ENCODE results near the gene TAMALIN.

TAMALIN gene

DNA sequence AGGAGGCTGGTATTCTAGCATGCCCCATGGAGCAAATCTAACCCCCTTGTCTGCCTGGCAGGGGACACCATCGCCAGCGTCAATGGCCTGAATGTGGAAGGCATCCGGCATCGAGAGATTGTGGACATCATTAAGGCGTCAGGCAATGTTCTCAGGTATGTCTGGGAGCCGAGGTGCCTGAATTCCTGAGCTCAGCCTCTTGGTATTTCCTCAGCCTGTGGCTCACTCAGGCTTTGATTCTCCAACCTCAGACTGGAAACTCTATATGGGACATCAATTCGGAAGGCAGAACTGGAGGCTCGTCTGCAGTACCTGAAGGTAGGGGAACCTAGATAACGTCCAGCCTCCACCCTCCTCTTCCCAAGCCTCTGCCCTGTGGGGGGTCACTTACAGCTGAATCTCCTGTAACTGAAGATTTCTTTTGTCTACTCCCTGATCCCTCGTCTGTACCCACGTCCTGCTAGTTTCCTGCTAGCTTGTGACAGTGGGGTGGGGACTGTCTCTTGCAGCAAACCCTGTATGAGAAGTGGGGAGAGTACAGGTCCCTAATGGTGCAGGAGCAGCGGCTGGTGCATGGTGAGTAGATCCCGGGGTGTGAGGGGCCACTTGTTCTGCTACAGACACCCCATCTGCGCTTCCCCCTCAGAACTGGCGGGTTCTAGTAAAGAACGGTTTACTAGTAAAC lies 7.0 kb downstream of the TAMALIN start:
- DNase-seq (ENCODE audit: low read depth, low spot score): no peak

DNA sequence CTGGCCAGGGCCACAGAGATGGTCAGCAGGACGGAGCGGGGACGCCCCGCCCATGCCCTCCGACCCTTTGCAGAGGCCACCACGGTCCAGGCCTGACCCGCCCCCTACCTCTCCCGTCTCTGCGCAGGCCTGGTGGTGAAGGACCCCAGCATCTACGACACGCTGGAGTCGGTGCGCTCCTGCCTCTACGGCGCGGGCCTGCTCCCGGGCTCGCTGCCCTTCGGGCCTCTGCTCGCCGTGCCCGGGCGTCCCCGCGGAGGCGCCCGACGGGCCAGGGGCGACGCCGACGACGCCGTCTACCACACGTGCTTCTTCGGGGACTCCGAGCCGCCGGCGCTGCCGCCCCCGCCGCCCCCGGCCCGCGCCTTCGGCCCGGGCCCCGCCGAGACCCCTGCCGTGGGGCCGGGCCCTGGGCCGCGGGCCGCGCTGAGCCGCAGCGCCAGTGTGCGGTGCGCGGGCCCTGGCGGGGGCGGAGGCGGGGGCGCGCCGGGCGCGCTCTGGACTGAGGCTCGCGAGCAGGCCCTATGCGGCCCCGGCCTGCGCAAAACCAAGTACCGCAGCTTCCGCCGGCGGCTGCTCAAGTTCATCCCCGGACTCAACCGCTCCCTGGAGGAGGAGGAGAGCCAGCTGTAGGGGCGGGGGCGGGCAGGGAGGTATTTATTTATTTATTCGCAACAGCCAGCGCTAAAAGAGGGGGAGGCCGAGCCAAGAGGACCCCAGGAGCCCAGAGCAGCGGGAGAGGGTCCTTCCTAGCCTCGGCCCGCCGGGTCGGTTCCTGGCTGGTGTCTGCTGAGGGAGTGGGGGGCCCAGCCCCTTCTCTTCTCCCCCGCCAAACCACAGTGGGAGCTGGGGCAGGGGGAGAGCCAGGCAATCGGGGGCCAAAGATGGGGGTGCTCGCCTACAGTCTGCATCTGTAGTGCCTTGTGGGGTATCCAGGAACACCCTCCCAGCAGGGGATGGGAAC lies 8.1 kb downstream of the TAMALIN start:
- no peak for DNase-seq (ENCODE audit: low read depth, low spot score)

DNA sequence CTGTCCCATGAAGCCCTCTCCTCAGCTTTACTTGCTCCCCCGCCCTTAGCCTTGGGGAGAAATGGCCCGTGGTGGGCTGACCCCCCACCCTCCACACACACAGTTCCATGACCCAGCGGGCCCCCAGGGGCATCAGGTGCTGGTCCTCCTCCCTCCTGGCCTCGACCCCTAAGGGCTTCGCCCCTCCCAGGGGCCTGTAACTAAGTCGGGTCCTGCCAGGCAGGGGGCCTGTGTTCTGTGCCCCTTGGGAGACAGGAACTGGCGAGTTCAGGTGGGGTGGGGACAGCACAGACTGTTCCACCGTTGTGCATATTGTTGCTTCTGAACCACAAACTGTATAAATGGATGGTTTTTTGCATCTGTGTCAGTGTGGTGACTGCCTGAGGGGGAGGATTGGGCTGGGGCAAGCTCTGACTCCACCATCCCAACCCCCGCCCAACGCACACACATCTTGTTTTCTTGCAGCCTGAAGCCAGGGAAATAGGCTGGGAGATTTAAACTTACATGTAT lies 8.8 kb downstream of the TAMALIN start:
- no peak for DNase-seq (ENCODE audit: low read depth, low spot score)

DNA sequence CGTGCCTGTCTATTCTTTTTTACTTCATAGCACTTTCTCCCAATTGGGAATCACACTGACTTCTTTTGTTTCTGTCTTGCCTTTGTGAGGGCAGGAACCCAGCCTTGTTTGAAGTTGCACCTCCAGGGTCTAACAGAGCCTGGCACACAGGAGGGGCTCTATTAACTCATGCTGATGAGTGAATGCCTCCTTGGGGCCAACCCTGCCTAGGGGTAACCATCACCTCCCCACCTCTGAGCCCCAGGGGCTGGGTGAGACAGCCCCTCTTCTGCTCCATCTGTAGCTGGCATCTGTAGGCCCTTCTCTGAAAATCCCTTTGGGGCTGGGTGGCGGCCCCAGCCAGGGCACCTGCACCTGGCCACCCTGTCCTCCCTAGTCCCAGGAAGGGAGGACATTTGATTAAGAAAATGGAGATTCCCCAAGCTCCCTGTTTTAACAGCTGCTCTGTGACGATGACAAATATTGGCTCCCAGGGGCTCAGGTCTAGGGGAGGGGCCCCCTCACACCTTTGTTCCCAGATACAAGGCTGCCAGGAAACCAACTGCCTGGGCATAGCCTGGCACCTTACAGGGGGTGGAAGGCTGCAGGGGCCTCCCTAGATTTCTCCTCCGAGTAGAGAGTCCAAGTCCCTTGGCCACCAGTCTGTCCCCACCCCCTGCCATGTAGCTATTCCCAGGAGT lies 11.8 kb downstream of the TAMALIN start:
- no peak for DNase-seq (ENCODE audit: low read depth, low spot score)

DNA sequence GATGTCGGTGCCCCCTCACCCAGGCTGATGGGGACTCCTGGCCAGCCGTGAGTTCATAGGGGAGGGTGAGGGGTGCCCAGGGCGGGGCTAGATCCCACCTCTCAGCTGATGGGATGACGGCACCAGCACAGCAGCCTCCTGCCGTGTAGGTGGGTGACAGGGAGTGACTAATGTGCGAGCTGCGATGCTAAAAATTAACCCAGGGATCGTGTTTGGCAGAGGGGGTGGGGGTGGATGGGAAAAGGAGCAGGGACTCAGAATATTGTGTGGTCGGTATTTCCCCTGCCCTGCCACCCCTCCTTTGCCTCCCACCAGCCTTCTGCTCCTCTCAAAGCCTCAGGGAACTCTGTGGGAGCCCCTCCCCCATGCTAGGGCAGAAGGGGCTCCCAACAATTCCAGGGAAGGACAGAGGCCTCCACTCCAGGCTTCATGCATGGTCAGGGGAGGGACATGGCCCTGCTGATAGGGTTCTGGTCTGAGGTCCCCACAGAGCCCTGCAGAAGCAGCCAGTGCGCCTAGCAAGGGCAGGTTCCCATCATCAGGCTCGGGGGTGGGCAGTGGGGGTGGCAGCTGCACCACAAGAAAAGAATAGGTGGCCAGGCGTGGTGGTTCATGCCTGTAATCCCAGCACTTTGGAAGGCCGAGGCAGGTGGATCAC lies 12.5 kb downstream of the TAMALIN start:
- no peak for DNase-seq (ENCODE audit: low read depth, low spot score)

DNA sequence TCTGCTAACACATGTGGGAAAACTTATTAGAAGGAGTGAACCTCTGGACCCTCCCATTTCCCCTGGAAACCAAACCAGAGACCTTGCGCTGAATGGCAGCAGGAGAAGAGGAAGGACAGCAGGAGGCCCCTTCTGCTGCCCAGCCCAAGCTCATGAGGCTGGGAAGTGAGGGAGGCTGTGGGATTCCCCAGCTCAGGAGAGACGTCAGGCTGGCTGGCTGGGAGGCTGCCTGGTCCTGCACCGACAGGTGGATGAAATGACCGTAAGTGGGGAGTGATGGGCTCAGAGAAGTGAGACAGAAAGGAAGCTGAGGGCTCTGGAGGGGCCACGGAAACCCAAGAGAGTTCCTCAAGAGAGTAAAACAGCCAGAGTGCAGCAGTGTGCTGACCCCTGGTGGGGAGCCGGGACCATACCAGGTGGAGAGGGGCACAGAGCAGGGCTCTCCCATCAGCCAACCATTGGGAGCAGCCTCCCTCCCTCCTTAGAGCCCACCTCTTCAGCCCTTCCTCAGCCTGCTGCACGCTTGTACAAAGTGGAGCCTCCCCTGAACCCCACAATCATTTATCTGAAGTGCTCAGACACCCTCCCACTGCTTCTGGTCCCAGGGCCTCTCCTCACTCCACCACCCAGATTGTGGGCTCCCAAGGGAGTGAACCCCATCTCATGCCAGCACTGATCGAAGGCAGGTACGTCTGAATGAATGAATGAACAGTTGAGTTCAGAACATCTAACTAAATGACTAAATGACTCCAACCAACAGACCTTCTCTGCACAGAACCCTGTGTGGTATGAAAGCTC lies 14.0 kb downstream of the TAMALIN start:
- DNase-seq (ENCODE audit: low read depth, low spot score): no peak

DNA sequence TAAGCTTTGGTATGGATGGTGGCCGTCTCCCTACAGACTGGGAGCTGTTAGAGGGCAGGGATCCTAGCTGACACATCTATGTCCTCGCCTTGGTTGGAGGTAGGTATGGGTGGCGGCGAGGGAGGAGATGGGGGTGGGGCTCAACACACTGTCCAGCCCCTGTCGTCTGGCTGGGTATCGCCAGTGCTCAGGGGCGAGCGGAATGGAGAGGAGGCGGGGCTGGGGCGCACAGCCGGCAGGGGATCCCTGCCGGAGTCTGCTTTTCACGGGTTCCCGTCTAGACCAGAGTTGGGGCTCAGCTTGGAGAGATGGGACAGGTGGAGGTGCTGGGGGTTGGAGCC lies 16.1 kb downstream of the TAMALIN start:
- no peak for DNase-seq (ENCODE audit: low read depth, low spot score)

DNA sequence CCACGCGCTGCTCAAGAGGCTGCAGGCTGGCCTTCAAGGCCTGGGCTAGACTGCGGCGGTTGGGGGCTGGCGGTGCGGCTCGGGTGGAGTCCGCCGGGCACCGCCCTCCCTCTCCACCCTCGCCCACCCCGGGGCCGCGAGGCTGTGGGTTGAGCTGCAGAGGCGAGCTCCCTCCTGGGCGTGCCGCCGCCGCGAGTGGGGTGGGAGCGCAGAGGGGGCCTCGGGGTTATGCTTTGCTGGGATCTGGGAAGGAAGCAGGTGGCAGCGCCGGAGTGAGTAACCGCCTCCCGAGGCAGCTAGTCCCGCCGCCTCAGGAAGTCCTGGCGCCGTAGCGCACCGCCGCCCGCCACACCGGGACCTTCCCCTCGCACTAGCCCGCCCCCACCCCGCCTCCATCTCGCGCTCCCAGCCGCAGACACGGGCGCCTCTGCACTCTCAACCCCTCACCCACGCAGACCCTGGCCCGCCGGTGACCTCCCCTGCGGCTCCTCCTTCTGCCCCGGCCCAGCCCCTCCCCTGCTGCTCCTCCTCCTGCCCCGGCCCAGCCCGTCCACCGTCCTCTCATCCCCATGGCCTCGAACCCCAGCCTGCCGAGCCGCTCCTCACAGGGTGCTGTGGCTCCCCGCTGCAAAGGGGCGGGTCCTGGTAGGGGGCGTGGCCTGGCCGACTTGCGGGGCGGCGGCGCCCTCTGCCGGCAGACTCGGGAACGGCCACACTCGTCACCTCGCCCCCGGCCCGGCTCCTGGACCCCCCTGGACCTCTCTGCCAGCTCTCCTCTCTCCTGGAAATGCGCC lies 16.6 kb downstream of the TAMALIN start:
- DNase-seq (ENCODE audit: low read depth, low spot score): peak; percentile 83

DNA sequence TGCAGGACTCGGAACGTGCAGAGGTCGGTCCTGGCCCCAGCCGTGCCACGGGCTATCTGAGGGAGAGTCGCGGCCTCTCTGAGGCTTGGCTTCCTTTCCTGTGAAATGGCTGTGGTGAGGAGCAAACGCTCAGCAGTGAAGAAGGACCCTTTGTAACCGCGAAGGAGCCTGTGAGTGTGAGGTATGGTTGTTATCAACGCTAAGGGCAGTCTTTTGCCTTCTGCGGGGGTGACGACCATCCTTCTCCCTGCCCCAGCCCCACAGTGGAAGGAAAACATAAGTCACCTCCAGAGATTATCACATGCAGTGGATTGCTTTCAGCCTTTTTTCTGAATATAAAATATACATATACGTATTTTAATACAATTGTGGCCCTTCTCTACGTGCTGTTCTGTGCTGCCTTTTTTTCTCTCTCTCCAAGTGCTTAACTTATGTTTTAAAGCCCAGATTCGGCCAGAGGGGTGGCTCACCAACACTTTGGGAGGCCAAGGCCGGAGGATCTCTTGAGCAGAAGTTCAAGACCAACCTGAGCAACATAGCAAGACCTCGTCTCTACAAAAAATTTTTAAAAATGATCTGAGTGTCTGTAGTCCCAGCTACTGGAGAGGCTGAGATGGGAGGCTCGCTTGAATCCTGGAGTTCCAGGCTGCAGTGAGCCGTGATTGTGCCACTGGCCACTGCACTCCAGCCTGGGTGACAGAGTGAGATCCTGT lies 17.4 kb downstream of the TAMALIN start:
- no peak for DNase-seq (ENCODE audit: low read depth, low spot score)

DNA sequence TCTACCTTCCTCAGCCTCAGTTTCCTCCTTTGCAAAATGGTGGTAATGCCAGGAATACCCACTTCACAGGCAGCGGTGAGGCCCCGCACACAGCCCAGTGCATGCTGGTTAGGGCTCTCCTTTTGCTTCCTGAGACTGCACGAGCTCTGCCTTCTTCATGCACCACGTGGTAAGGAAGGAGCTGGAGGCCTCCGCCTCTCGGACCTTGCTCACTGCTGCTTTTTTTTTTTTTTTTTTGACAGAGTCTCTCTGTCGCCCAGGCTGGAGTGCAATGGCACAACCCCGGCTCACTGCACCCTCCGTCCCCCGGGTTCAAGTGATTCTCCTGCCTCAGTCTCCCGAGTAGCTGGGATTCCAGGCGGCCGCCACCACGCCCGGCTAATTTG lies 18.1 kb downstream of the TAMALIN start:
- no peak for DNase-seq (ENCODE audit: low read depth, low spot score)

DNA sequence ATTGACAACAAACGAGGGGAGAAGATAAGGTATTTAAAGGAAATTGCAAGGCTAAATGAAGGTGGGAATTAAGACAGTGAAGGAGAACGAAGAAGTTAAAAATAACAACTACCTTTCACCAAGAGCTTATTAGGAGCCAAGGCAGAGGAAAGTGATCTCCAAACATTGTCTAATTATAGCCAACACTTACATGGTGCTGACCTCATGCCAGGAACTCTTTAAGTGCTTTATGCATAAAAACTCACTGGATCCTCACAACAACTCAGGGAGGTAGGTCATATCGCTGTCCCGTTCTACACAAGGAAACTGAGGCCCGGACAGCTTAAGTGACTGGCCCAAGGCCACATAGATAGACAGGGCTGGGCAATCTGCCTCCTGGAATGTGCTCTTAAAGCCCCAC lies 19.5 kb downstream of the TAMALIN start:
- DNase-seq (ENCODE audit: low read depth, low spot score): no peak

DNA sequence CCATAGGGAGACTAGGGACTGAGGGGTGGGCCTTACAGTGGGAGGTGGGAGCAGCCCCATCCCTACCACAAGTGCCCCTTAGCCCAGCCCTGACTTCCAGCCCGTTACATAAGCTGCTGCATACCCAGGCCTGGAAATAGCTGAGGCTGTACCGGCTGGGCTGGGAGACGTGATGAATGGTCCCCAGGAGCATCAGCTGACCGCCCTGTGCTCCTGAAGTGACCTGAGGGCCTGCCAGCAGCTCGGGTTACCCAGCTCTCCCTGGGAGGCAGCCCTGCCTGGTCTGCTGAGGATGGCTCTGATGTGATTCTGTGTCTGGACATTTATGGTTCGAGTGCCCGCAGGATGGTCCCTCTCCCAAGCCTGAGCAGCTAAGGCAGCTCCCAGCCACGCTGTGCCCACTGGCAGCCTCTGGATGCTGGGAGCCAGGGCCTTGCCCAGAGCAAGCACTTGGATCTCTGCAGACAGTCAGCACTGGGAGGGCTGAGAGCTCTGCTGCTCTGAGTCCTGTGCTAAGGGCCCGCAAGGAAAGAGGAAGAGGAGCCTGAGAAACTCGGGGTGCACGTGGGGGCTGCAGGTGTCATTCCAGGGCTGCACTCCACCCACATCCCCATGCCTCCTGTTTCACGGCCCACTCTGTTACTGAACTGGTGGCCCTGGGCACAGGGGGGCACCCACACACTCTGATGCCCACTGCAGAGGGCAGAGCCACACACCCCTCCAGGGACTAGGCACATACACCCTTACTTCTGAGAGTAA lies 20.5 kb downstream of the TAMALIN start:
- DNase-seq (ENCODE audit: low read depth, low spot score): no peak

DNA sequence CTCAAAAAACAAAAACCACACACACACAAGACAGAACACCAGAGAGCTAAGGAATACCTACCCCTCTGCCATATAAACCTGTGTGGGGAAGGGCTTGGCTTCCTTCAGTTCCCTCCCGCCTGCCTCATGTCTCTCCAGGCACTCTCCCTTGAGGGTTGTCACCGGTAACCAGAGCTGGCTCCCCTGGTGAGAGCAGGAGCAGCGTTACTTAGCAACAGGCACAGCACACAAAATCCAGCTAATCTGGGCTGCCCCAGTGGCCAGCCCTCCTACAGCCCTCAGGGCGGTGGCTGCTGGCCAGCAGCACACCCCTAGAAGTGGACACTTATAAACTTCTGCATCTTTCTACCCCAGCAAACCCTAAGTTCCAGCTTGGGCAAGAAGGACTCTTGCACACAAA lies 22.9 kb downstream of the TAMALIN start:
- no peak for DNase-seq (ENCODE audit: low read depth, low spot score)

DNA sequence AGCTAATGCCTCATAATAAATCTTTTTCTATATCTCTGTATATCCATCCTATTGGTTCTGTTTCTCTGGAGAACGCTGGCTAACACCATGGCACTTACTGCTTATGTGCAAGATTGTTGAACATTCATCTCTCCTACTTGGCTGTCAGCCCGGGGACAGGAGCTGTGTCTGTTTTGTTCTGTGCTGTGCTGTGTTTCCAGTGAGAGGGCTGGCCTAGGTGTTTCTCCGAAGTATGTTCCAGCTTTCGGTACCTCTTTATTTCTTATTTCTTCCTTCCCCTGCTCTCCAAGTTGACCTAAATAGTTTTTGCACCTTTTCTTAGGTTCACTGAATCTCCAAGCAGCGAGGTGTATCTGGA lies 25.7 kb downstream of the TAMALIN start:
- no peak for DNase-seq (ENCODE audit: low read depth, low spot score)

DNA sequence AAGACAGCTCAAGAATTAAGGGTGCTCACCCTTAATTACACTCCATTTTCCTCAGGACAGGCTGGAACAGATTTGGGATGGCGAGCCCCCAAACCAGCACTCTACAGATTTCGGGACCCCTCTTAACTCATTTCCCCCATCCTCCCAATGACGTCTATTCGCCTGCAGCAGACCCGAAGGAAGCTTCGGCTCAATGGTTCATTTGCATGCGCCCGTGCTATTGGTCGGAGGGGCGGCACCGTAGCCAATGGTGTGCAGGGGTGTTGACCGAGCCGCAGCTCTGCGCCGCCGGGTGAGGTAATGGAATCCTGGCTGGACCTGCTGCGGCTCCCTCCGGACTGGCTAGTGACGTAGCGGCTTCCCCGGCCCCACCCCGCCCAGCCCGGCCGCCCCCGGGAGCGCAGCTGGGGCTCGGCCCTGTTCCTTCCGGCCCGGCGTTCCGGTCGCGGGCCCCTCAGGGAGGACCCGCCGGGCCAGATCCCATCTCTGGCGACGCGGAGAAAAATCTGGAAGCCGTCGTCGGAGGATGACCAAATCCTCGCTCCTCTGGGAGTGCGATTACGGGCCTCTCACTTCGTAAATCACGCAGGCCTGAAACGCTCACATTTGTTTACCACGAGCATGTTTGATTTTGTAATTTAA lies 26.2 kb downstream of the TAMALIN start:
- peak; percentile 70 for DNase-seq (ENCODE audit: low read depth, low spot score)

DNA sequence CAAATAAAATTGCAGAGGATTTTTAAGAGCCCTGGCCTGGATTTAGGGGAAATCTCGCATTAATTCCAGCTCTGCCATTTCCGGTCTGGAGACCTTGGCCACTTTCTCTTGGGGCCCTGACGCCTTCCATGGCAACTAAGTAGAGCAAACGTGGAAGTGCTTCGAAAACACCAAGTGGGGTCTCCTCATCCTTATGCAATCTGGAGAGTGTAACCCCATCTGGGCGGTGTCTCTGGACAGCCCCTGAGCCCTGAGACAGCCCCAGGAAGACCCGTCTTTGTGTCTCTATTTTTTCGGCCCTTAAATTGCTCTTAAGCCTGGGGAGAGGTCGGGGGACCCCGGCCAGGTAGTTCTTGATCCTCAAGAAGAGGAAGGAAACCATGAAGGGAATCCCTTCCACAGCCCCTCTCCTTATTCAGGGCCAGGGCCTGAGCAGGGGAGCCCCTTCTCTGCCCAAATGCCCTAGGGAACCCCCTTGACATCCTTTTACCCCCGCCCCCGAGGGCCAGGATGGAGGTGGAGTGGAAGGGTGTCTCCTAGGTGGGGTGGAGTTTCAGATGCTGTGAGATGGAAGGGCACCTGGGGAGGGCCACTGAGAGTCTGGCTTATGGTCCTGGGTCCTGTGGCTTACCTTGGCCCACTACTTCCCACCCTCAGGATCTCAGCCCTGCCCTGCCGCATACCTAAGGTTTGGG lies 26.8 kb downstream of the TAMALIN start:
- no peak for DNase-seq (ENCODE audit: low read depth, low spot score)

DNA sequence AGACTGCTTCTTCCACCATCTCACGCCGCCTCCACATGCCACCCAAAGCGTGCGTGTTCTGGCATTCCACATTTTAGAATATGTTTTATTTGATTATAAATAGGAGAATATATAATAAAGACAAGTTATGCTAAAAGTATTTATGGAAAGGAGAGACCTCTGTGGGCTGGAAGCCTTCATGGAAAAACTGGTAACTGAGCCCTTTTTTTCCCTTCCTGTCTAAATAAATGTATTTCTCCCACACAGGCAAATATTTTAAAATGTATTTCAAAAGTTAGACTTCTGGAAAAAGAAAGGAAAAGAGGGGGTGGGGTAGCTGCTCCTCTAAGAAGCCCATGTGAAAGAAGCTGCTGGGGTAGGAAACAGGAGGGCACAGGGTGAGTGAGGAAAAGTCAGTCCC lies 28.4 kb downstream of the TAMALIN start:
- no peak for DNase-seq (ENCODE audit: low read depth, low spot score)

DNA sequence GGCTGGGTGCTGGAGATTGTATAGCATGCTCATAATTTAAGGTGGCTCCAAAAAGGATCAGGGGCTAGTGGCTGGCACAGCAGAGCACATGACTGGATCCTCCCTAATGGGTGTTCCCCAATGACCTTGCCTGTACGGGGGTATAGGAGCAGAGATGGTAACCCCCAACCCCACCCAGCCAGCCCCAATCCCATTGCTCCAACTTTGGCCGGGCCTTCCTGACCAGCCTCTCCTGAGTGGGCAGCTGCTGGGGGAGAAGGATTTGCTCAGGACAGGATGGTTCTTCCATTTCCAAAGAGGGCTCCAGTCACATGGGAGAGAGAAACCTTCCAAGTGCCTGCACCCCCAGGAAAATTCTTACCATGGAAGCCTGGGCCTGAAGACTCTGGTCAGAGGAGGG lies 29.2 kb downstream of the TAMALIN start:
- DNase-seq (ENCODE audit: low read depth, low spot score): no peak
